ENCODE measurements around the gene PIP4K2A. TPM values are rescaled to one million over a fixed set of nuclear protein-coding genes. Genes with fewer than 3 reads are reported as not detected.

The PIP4K2A gene
- polyA plus RNA-seq, 1 donor = 15.3 TPM

DNA sequence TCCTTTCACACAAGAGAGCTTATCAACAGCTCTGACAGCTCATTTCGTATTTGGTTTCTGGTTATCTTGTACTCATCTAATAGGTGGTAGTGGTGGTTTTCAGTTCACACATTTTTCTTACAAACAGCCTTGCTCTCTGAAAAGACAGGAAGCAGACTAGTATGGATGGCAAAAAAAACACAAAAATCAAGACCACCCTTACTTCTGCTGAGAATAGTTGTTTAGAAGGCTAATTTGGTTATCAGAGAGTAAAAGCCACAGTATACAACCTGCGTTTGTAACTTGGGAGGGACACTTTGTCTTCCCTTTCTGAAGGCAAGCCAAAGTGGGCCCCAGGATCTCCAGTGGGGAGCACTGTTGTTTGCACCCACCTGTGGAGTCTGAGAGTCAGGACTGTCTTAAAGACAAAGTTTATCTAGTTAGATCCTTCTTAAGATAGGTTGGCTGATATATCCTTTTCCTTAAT lies 68.0 kb downstream of the PIP4K2A start:
- H3K9me3 ChIP-seq (ENCODE audit: control insufficient read depth, low read depth, low read length) = no peaks in the 10 kb centered on the region
- H3K27me3 ChIP-seq (ENCODE audit: control insufficient read depth, insufficient read depth, low read length) = no peaks in the 10 kb centered on the region
- 100% methylated on average over 1 of the region's 2 CpGs for WGBS (ENCODE audit: insufficient coverage, low lambda C conversion rate)
- H3K27ac ChIP-seq (ENCODE audit: low read length) = no peak overlapping the region
- no peaks in the 10 kb centered on the region for H3K36me3 ChIP-seq (ENCODE audit: control insufficient read depth, insufficient read depth, low read length)
- H3K4me1 ChIP-seq (ENCODE audit: control insufficient read depth, insufficient read depth, low read length) = no peaks in the 10 kb centered on the region
- H3K4me3 ChIP-seq (ENCODE audit: low read length) = no peak overlapping the region
- no peak for DNase-seq

DNA sequence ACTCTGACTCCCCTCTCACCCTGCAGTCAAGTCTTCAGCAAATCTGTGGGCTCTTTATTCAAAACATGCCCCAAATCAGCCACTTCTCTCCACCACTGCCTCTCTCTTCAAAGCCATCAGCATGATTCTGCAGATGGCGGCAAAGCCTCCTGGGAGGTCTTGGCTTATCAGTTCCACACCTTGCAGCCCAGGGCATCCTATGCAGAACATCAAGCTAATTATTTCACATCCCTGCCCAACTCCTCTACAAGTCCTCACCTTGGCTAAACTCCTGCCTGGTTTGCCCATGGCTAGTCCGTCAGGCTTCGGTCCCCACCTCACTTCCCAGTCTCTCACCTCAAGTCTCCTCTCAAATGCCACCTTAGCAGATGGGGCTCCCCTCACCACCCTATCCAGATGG lies 70.2 kb downstream of the PIP4K2A start:
- no peaks in the 10 kb centered on the region for H3K27me3 ChIP-seq (ENCODE audit: control insufficient read depth, insufficient read depth, low read length)
- H3K9me3 ChIP-seq (ENCODE audit: control insufficient read depth, low read depth, low read length) = no peaks in the 10 kb centered on the region
- H3K4me3 ChIP-seq (ENCODE audit: low read length) = no peak overlapping the region
- H3K4me1 ChIP-seq (ENCODE audit: control insufficient read depth, insufficient read depth, low read length) = no peaks in the 10 kb centered on the region
- no peak for DNase-seq
- no peaks in the 10 kb centered on the region for H3K36me3 ChIP-seq (ENCODE audit: control insufficient read depth, insufficient read depth, low read length)
- no peak overlapping the region for H3K27ac ChIP-seq (ENCODE audit: low read length)
- no CpG with 5 or more reads among the region's 3 CpGs for WGBS (ENCODE audit: insufficient coverage, low lambda C conversion rate)

GRCh38 chr10:22643775-22644174 lies 70.6 kb downstream of the PIP4K2A start:
- H3K27ac ChIP-seq (ENCODE audit: low read length) = no peak overlapping the region
- no peak for DNase-seq
- H3K4me1 ChIP-seq (ENCODE audit: control insufficient read depth, insufficient read depth, low read length) = no peaks in the 10 kb centered on the region
- WGBS (ENCODE audit: insufficient coverage, low lambda C conversion rate) = no CpG with 5 or more reads among the region's 4 CpGs
- no peaks in the 10 kb centered on the region for H3K36me3 ChIP-seq (ENCODE audit: control insufficient read depth, insufficient read depth, low read length)
- no peak overlapping the region for H3K4me3 ChIP-seq (ENCODE audit: low read length)
- H3K27me3 ChIP-seq (ENCODE audit: control insufficient read depth, insufficient read depth, low read length) = no peaks in the 10 kb centered on the region
- no peaks in the 10 kb centered on the region for H3K9me3 ChIP-seq (ENCODE audit: control insufficient read depth, low read depth, low read length)

GRCh38 chr10:22643116-22643515 lies 71.3 kb downstream of the PIP4K2A start:
- Histone ChIP-seq H3K36me3 (ENCODE audit: control insufficient read depth, insufficient read depth, low read length) (no peaks in the 10 kb centered on the region), H3K4me1 (ENCODE audit: control insufficient read depth, insufficient read depth, low read length) (no peaks in the 10 kb centered on the region), H3K27ac (ENCODE audit: low read length) (no peak overlapping the region), H3K27me3 (ENCODE audit: control insufficient read depth, insufficient read depth, low read length) (no peaks in the 10 kb centered on the region), H3K9me3 (ENCODE audit: control insufficient read depth, low read depth, low read length) (no peaks in the 10 kb centered on the region), H3K4me3 (ENCODE audit: low read length) (no peak overlapping the region)
- no peak for DNase-seq
- WGBS (ENCODE audit: insufficient coverage, low lambda C conversion rate) = no CpG with 5 or more reads among the region's 4 CpGs

DNA sequence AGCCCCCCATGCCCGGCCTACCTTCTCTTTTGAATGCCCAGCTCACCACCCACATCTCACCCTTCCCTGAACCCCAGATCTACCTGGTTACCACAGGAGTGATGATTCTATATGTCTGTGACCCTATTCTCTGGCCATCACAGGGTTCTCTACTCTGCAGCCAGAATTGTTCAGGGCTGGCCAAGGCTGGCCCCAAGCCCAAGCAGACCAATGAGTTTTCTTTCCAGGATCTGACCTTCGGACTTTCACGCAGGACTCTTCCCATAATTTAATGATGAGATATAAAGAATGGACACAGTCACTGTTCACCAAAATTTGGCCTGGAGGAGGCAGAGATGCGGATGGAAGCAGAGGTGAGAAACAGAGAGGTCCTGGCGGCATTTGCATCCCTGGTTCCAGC lies 72.6 kb downstream of the PIP4K2A start:
- no peak overlapping the region for H3K27ac ChIP-seq (ENCODE audit: low read length)
- no peak for DNase-seq
- no CpG with 5 or more reads among the region's 5 CpGs for WGBS (ENCODE audit: insufficient coverage, low lambda C conversion rate)

DNA sequence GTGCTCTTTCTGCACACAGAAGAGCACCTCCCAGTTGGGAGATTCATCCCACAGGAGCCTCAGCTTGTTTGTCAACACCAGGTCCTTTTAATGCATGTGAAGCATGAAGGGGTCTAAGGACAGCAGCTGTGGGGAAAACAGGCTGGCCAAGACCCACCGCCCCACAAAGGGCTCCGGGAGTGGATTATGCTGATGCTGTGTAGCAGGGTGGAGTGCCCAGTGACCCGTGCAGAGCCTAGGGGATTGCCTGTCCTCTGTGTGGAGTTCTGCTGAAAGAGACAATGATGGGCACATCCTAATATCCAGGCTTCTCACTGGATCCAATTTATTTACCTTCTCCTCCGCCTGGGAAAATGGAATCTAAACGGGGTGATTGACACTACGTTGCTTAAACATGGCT lies 74.0 kb downstream of the PIP4K2A start:
- DNase-seq = no peak
- no peak overlapping the region for H3K27ac ChIP-seq (ENCODE audit: low read length)
- H3K9me3 ChIP-seq (ENCODE audit: control insufficient read depth, low read depth, low read length) = no peaks in the 10 kb centered on the region
- no peaks in the 10 kb centered on the region for H3K27me3 ChIP-seq (ENCODE audit: control insufficient read depth, insufficient read depth, low read length)
- H3K4me3 ChIP-seq (ENCODE audit: low read length) = no peak overlapping the region
- H3K36me3 ChIP-seq (ENCODE audit: control insufficient read depth, insufficient read depth, low read length) = no peaks in the 10 kb centered on the region
- no peaks in the 10 kb centered on the region for H3K4me1 ChIP-seq (ENCODE audit: control insufficient read depth, insufficient read depth, low read length)
- WGBS (ENCODE audit: insufficient coverage, low lambda C conversion rate) = 95% methylated on average over 3 of the region's 6 CpGs

More for the DNA sequence above, 72.6 kb downstream of the PIP4K2A start:
- H3K9me3 ChIP-seq (ENCODE audit: control insufficient read depth, low read depth, low read length) = no peaks in the 10 kb centered on the region
- H3K36me3 ChIP-seq (ENCODE audit: control insufficient read depth, insufficient read depth, low read length) = no peaks in the 10 kb centered on the region
- no peaks in the 10 kb centered on the region for H3K27me3 ChIP-seq (ENCODE audit: control insufficient read depth, insufficient read depth, low read length)
- H3K4me1 ChIP-seq (ENCODE audit: control insufficient read depth, insufficient read depth, low read length) = no peaks in the 10 kb centered on the region
- no peak overlapping the region for H3K4me3 ChIP-seq (ENCODE audit: low read length)

DNA sequence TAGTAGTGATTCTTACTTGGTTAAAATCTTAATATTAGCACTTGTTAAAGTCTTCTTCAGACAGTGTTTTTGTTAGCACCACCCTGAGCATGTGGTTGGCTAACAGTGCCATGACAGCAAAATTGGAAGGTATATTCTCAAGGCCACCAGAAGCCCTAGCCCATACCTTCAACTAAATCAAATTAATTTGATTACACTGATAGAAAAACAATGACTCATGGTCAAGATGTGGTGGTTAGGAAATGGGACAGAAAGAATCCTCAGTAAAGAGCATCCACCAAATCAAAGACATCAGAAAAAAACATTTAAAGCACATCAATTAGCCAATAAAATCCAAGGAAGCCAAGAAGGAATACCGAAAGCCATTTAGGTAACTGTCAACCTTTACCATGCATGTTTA lies 75.5 kb downstream of the PIP4K2A start:
- Histone ChIP-seq H3K4me1 (ENCODE audit: control insufficient read depth, insufficient read depth, low read length) (no peaks in the 10 kb centered on the region), H3K4me3 (ENCODE audit: low read length) (no peak overlapping the region), H3K27me3 (ENCODE audit: control insufficient read depth, insufficient read depth, low read length) (no peaks in the 10 kb centered on the region), H3K27ac (ENCODE audit: low read length) (no peak overlapping the region), H3K36me3 (ENCODE audit: control insufficient read depth, insufficient read depth, low read length) (no peaks in the 10 kb centered on the region), H3K9me3 (ENCODE audit: control insufficient read depth, low read depth, low read length) (no peaks in the 10 kb centered on the region)
- WGBS (ENCODE audit: insufficient coverage, low lambda C conversion rate) = no CpG with 5 or more reads among the region's 1 CpG
- DNase-seq = no peak

GRCh38 chr10:22637491-22637890 lies 76.9 kb downstream of the PIP4K2A start:
- Histone ChIP-seq H3K4me3 (ENCODE audit: low read length) (no peak overlapping the region), H3K27ac (ENCODE audit: low read length) (no peak overlapping the region), H3K9me3 (ENCODE audit: control insufficient read depth, low read depth, low read length) (no peaks in the 10 kb centered on the region), H3K4me1 (ENCODE audit: control insufficient read depth, insufficient read depth, low read length) (no peaks in the 10 kb centered on the region), H3K36me3 (ENCODE audit: control insufficient read depth, insufficient read depth, low read length) (no peaks in the 10 kb centered on the region), H3K27me3 (ENCODE audit: control insufficient read depth, insufficient read depth, low read length) (no peaks in the 10 kb centered on the region)
- WGBS (ENCODE audit: insufficient coverage, low lambda C conversion rate) = no CpG with 5 or more reads among the region's 4 CpGs
- DNase-seq = no peak

GRCh38 chr10:22635650-22636049 lies 78.7 kb downstream of the PIP4K2A start:
- Histone ChIP-seq H3K36me3 (ENCODE audit: control insufficient read depth, insufficient read depth, low read length) (no peaks in the 10 kb centered on the region), H3K4me3 (ENCODE audit: low read length) (no peak overlapping the region), H3K27me3 (ENCODE audit: control insufficient read depth, insufficient read depth, low read length) (no peaks in the 10 kb centered on the region), H3K4me1 (ENCODE audit: control insufficient read depth, insufficient read depth, low read length) (no peaks in the 10 kb centered on the region), H3K27ac (ENCODE audit: low read length) (no peak overlapping the region), H3K9me3 (ENCODE audit: control insufficient read depth, low read depth, low read length) (no peaks in the 10 kb centered on the region)
- DNase-seq = no peak
- 100% methylated on average over 2 of the region's 10 CpGs for WGBS (ENCODE audit: insufficient coverage, low lambda C conversion rate)

- no peak overlapping the region for H3K4me3 ChIP-seq (ENCODE audit: low read length)
- H3K4me1 ChIP-seq (ENCODE audit: control insufficient read depth, insufficient read depth, low read length) = no peaks in the 10 kb centered on the region
- WGBS (ENCODE audit: insufficient coverage, low lambda C conversion rate) = no CpG with 5 or more reads among the region's 4 CpGs
- H3K9me3 ChIP-seq (ENCODE audit: control insufficient read depth, low read depth, low read length) = no peaks in the 10 kb centered on the region
- no peaks in the 10 kb centered on the region for H3K27me3 ChIP-seq (ENCODE audit: control insufficient read depth, insufficient read depth, low read length)
- H3K36me3 ChIP-seq (ENCODE audit: control insufficient read depth, insufficient read depth, low read length) = no peaks in the 10 kb centered on the region
- DNase-seq = no peak
- H3K27ac ChIP-seq (ENCODE audit: low read length) = no peak overlapping the region
Observed at GRCh38 chr10:22634606-22635459, 79.5 kb downstream of the PIP4K2A start.

DNA sequence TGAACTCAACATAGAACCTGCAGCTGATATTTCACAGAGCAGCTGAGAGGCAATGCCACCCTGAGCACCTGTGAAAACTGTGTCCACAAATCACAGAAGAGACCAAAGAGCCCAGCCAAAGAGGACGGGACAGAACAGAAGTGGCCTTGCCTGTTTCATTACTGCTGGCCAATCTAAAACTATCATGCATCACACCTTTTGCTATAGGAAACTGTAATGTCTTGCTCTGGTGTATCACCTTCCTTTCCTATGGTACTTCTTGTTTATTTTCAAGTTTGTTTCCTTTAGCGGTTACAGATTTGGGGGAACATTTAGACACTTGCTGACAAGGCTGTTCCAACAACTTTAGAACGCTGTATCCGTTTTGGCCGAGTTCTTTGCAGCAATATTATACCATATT lies 80.3 kb downstream of the PIP4K2A start:
- WGBS (ENCODE audit: insufficient coverage, low lambda C conversion rate) = 93% methylated on average over 3 of the region's 5 CpGs

More for the DNA sequence above, 80.3 kb downstream of the PIP4K2A start:
- no peak for DNase-seq
- Histone ChIP-seq H3K27ac (ENCODE audit: low read length) (no peak overlapping the region), H3K4me1 (ENCODE audit: control insufficient read depth, insufficient read depth, low read length) (no peaks in the 10 kb centered on the region), H3K27me3 (ENCODE audit: control insufficient read depth, insufficient read depth, low read length) (no peaks in the 10 kb centered on the region), H3K4me3 (ENCODE audit: low read length) (no peak overlapping the region), H3K36me3 (ENCODE audit: control insufficient read depth, insufficient read depth, low read length) (no peaks in the 10 kb centered on the region), H3K9me3 (ENCODE audit: control insufficient read depth, low read depth, low read length) (no peaks in the 10 kb centered on the region)

All from large intestine (tissue), 3 donors.